PC-3 (cell line): ENCODE measurements around the gene UNC5C.

ENCODE experiments used
- CTCF ChIP-seq: fragments of 300-600 bp; sonication (generic); conservative IDR thresholded peaks from 2 replicates; pipeline ENCODE4 v1.5.1; 2017; ENCODE audit warnings: antibody characterized with exemption, low read depth, mild to moderate bottlenecking, low read length
- EZH2phosphoT487 ChIP-seq: fragments of 300-600 bp; sonication (generic); IDR thresholded peaks from 2 replicates; pipeline ENCODE4 v1.6.1; 2018; ENCODE audit warnings: mild to moderate bottlenecking, antibody characterized with exemption, low read length, borderline replicate concordance

GRCh38 chr4:95296052-95296451 lies 252.7 kb downstream of the UNC5C start:
- TF ChIP-seq CTCF: no peak
- TF ChIP-seq EZH2phosphoT487: no peak
